ENCODE measurements around the gene CGREF1.

The CGREF1 gene

DNA sequence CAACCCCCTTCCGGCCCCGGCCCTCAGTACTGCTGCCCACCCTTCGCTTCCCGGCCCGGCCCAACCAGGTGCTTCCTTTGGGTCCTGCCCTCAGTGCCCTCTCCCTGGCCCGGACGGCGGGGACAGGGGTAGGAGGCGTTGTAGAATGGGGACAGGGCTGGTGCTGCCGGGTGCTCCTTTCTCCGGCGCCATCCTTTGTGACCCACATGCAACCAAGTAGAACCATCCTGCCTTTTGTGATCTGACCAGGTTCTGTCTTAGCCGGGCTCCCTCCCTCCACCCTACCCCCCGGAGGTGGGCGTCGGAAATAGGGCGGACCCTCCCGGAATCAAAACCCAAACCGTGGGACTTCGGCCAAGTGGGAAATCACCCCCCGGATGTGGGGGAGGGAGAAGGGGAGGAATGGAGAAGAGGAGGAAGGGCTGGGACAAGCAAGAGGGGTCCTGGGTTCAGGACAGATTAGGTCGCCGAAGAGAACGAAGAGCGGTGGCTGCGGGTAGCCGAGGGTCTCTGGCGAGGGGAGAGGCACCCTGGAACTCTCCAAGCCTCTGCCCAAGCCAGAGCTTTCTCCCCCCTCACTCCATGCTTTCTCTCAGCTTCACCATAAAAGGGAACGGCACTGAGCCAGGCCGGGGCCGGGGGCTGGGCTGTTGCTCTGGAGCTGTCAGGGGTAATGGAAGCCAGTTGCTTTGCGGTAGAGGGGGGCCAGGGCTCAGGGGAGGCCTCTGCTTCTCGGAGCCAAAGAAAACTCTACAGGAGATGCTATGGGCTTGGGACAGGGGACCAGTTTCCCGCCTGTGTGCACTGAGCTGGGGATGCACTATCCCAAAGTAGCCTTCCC, 46.7 kb downstream of the CGREF1 start:
- peak; percentile 17 to 29 for DNase-seq

DNA sequence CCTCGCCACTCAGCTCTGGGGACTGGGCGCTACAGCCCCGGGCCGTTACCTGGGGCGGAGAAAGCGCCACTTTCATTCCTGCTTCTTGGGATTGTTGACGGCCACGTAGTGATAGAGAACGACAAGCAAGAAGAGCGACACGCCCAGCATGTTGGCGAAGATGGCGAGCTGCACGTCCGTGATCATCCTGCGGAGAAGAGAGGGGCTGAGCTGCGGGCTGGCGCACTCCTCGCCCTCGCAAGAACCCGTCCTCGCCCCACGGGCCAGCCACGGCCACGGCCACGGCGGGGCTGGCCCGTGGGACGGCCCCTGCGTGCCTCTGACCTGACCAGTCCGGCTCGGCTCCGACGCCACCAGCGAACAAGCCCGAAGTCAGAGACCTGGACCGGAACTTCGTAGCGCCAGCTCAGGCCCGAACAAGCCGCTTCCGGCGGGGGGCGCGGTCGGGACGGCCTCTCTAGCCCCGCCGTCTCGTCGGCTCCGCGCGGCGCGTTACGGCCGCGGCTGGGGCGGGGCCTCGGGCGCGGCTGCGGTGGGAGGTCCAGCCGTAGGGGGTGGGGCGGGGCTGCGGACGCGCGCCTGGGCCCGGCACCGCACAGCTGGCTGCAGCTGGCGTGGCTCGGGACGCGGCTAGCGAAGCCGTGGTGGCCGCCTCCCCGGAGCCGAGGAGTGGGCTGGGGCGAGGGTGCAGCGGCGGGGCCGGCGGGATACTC, 47.5 kb downstream of the CGREF1 start, which contains the start of gene OST4:
Gene OST4 (minus strand): TSS at position 378 of the 713 bp plus-strand sequence.
- peak; percentile 91 for DNase-seq

DNA sequence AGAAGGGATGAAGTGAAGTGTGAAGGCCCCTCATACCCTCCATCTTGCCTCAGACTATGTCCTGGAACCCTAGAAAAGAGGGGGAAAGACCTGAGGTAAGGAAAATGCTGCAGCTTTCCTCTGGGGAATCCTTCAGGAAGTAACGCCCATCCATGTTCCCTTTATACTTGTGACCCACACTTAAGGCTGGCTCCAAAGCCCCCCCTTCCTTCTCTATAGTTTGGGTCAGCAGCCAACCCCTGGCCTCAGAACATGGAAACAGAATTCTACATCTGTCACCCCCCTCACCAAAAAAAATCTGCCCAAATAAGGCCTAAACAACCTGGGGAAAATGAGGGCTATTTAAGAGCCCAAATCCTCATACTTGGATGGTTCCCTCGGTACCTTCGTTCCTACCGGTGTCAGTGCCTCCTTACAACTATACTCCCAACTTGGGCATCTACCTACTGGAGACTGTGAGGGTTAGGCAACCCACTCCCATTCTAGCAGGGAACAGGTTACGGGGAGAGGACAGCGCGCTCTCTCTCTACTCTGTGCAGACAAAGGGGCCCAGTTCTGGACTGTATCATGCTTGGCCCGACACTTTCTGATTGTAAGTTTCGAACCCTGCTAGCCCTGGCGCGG, 48.2 kb downstream of the CGREF1 start:
- DNase-seq: no peak

DNA sequence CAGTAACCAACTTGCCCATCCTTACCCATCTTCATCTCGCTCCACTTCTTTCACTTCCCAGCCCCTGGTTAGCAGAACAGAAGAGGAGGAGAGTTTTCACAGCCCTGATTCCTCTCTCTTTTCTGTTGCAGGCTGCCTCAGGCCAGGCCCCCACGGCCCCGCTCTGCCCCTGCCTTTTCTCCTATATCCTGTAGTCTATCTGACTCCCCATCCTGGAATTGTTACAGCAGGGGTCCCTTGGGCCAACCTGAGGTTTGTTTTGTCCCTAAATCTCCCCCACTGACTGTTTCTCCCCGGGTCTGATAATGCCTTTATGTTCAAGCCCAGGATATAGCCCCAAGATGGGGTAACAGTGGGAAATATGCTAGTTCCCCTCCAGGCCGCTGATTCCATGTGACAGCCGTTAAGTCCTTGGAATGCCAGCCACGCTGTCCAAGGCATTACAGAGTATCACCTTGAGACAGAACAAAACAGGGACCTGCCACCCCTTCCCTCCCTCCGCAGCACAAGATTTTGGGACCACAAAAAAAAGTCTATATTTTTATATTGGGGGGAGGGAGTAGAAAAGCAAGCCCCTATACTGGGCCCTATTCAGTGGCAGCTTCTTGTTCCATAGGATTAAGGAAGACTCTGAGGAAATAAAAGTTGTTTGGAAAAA, 48.8 kb downstream of the CGREF1 start:
- no peak for DNase-seq

DNA sequence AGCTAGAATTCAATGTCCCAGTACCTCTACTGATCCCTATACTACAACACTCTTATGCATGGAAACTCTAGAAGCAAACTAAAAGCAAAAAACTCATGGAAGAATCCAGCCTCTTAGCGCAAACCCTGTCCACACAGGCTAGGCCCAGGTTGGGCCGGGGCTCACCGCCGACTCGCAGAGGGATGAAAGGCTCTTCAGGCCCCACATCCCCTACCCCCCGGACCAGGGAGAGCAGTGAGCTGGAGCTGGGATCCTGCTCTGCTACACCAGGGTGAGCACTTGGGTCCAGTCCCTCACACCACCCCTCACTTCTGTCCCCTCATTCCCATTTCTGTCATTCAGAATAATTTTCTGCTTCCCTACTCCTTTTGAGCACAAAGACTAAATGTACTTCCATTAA, 49.5 kb downstream of the CGREF1 start:
- DNase-seq: no peak

DNA sequence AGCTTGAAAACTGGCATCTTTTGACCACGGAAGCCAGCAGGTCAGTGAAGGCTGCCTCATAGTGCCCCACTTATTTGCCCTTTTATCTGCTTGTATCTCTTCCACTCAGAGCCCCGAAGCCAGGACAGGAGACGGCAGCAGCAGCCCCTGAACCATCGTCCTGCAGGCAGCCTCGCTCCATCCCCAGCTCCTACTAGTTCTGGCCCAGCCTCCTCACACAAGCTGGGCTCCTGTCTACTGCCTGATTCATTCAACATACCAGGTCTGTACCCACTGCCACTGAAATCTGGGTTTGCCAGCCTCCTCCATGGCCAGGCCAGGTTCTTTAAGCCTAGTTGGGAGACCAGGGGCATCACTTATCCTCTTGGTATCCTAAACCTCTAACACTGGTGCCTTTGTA, 51.5 kb downstream of the CGREF1 start:
- no peak for DNase-seq

DNA sequence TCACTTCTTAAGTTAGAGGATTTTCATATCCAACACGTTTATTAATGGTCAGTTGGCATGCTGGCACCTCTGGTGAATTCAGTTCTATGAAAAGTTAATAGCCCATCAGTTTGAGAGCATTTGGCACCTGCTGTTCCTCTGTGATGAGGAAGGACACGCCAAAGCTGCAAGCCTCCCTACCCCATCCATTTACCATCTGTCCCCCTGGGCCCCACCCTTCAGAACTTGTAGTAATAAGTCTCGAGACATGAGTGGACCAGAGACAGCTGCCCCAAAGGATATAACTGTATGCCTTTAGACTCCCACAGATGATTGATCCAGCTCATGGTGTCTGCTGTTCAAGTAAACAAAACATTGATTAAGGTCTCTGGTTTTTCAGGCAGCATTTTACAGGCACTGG, 53.8 kb downstream of the CGREF1 start:
- DNase-seq: no peak

DNA sequence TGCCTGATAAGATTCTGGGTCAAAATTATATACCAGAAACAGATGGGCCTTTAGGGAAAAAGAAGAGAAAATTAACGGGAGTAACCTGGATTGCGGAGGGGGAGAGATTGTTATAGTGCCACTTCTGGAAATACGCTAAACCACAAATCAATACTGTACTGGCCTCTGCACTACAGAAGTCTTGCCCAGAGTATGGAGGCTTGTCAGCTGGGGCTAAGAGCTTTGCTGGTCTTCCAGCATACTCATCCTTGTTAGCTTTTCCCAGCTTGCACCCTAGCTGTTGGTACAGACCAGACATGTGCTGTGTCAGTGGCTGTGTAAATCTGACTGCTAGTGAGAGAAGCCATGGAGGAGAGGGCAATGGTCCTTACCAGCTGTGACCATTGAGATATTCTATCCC, 58.6 kb downstream of the CGREF1 start:
- DNase-seq: no peak

DNA sequence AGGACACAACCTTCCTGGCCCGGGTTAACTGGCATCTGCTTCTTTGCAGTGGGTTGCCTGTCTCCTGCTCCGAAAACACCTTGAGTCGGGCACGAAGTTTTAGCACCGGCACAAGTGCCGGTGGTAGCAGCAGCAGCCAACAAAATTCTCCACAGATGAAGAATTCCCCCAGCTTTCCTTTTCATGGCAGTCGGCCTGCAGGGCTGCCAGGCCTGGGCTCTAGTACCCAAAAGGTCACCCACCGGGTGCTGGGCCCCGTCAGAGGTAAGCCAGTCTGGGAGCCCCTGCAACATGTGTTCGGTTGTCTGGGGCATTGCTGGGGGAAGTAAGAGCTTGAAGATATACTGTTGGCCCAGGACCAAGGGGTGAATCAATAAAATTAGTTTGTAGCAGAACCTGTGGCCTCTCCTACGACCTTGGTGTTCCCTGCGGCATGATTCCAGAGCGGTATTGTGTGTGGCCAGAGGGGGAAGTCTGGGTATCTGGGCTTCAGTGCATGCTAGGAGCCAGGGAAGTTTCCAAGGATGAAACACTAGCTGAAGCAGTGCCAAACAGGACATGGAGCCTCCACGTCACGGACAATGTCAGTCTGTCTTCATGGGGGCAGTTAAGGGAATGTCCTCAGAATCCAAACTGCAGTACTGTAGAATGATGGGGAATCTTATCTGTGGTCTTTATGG, 59.6 kb downstream of the CGREF1 start:
- no peak for DNase-seq

DNA sequence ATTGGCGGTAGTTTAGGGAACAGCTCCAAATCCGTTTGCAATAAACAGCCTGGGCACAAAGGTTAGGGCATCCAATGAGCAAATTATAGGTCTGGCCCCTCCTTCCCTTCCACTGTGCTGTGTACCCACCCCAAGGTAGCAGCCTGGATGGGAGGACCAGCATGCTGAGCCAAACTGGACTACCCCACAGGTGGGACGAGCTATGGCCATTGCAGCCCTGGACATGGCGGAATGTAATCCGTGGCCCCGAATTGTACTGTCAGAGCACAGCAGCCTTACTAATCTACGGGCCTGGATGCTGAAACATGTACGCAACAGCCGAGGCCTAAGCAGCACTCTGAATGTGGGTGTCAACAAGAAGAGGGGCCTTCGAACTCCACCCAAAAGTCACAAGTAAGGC, 60.7 kb downstream of the CGREF1 start:
- DNase-seq: no peak

DNA sequence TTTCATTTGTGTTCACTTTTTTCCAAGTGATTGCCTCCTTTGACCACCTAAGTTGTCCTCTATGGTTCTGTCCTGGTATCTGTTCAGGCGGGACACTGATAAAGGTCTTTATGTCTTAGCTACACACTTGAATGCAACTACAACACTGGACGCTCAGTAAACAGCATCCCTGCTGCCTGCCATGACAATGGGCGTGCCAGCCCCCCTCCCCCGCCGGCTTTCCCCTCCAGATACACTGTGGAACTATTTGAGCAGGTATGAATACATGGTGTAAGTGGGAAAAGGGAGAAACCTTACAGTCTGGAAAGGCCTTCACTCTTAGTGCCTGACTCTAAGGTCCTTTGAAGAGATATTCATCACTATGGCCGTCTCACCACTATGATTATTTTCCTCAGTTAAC, 61.7 kb downstream of the CGREF1 start:
- no peak for DNase-seq

DNA sequence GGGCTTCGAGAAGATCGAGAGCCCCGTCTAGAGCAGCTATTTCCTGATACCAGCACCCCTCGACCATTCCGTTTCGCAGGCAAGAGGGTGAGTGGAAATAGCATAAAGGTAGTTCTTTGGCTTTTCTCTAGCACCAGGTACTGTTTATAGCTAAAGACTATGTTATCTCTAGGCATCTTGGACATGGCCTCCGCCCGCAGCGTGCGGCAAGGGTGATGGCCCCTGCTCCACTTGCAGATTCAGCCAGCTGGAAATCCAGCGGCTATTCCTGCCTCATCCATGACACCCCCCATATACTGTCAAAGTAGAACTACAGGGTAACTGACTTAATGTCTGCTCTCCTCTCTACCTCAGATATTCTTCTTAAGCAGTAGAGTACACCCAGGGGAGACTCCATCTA, 64.2 kb downstream of the CGREF1 start:
- DNase-seq: no peak

DNA sequence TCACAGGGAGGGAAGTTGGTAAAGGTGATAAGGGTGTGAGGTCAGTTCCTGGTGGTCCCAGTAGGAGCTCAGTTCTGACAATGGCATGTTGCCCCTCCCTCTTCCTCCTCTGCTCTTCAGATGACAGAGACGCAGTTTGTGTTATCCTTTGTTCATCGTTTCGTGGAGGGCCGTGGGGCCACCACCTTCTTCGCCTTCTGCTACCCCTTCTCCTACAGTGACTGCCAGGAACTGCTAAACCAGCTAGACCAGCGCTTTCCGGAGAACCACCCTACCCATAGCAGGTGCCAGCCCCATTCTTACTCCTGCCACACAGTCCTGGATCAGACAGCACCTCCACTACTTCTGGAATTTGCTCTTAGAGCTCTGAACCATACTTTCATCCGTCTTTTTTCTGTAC, 65.2 kb downstream of the CGREF1 start:
- no peak for DNase-seq

DNA sequence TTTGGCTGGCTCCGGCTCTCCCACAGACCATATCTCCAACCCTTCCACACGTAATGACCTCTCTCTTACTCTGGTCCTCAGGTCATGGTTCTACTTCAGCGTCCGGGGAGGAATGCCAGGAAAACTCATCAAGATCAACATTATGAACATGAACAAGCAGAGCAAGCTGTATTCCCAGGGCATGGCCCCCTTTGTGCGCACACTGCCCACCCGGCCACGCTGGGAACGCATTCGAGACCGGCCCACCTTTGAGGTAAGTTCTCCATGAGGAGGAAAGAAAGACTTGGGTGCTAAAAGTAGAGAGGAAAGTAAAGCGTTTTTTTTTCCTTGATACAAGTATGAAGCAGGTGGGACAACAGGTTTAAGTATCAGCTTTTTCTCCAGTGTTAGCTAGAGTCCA, 65.6 kb downstream of the CGREF1 start:
- DNase-seq: no peak

DNA sequence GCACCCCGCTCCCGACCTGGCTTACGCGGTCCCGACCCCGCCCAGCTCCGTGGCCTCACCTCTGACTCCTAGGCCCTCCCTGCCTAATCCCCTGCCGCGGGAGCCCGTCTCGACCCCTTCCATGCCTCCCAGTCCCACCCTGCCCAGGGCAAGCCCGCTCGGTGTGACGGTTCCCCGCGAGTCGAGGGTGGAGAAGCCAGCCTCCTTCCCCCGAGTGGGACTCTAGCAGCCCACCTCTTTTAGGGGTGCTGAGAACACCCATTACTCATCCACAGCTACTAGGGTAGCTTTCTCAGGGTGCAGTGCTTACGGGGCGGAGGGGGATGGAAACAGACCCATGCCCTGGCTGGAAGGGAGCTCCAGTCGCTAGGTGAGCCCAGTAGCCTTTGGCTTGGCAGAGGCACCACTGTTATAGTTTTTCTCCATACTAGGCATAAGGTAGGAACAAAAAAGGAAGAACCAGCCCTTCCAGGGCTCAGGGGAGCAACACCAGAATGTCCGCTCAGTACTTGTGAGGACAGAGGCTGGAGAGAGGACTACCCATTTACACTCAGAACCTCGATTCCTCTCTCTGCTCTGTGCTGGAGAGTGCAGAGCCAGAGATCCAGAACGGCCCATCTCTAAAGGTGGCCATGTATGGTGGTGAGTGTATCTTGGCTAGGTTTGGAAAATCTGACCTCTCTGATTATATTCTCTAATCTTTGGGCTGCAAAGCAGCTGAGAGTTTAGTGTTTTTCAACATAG, 66.9 kb downstream of the CGREF1 start:
- DNase-seq: no peak

DNA sequence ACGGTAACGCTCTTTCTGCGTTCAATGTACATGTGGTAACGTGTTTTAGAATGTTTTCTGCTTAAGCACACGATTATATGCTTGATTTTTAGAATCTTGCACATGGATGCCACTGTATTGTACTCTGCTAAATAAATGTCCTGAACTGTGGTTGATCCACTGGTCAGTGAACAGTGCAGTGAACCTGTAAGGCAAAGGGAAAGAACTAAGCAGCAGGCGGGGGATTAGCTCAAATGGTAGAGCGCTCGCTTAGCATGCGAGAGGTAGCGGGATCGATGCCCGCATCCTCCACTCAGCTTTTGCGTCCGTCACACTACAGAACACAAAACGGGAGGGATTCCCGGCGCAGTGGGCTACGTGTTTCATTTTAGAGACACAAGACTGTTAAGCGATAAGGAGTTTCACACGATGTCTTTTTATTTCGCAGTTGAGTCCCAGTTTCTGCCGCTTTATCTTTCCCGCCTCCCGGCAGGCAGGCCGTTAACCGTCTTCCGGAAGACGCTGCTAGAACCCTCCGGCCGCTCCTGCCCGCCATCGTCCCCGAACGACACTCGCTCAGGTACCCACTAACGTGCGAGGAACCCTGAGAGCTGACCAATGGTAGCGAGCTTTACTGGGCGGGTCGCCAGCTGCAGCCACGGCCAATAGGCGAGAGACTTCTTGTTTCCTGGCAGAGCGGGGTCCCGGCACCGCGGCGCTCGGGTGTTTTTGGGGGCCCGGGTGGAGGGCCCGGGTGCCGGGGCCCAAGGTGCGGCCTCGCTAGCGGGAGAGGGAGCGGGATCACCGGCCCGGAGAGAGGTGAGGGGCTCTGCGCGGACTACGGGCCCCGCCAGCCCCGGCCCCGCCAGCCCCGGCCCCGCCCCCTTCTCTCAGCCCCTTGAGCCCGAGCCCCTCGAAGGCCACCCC, 67.7 kb downstream of the CGREF1 start, which contains the start of gene AGBL5:
Gene AGBL5 (plus strand): TSS at position 673 of the 906 bp plus-strand sequence. CDS start 1,291 bp downstream, outside the sequence.
- peak; percentile 97 to 98 for DNase-seq

All from CD4-positive, alpha-beta T cell treated with Interleukin-1 beta for 1 hour (primary cell).